ENCODE measurements around the gene FRAS1.
A peak's percentile ranks its signal among the peaks of the same experiment; 100 is the strongest.
"Not testable (repeated sequence)": the region's sequence is repeated elsewhere in the genome, so short reads cannot be mapped to it uniquely, and the experiment has no call there.

Gene FRAS1

DNA sequence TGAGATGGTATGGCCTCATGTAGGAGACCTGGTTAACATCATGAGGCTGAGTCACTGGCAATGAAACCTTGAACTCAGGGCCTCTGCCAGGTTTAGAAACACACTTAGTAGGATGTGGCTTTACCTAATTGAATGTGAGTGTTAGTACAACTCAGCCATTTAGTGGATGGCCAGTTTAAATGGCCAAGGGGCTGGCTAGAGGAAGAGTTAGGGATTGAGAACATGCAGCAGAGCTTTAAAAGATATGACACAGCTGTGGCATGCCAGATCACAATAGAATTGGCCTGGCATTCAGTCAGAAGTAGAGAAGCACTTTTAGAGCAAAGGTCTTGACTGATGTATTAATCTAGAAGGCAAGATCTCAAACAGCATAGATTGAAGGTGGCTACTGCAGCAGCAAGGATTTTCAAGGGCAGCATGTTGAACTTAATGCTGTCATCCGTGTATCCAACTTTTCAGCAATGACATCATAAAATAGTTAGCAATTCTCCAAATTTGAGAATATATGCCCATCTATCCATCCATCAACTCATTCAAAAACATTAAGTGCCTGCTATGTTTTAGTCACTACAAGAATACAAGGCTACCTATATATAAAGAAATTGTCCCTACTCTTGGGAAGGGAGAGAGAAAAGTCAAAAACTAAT is 170.4 kb downstream of the FRAS1 start:
- Histone ChIP-seq H3K4me1 (ENCODE audit: control insufficient read depth, insufficient read depth, low read length) (peaks cover 4% of the 10 kb centered on the region; the same call in 1 of the 2 replicates), H3K4me3 (ENCODE audit: low read length) (no peak overlapping the region), H3K27me3 (ENCODE audit: control insufficient read depth, insufficient read depth, low read length) (no peaks in the 10 kb centered on the region), H3K36me3 (ENCODE audit: control insufficient read depth, insufficient read depth, low read length) (no peaks in the 10 kb centered on the region), H3K27ac (ENCODE audit: low read length) (no peak overlapping the region), H3K9me3 (ENCODE audit: control insufficient read depth, insufficient read depth, low read length) (no peaks in the 10 kb centered on the region)
- WGBS (ENCODE audit: insufficient coverage, insufficient read length): no CpG with 5 or more reads among the region's 1 CpG
- no peak for DNase-seq (ENCODE audit: low read depth, low spot score)

DNA sequence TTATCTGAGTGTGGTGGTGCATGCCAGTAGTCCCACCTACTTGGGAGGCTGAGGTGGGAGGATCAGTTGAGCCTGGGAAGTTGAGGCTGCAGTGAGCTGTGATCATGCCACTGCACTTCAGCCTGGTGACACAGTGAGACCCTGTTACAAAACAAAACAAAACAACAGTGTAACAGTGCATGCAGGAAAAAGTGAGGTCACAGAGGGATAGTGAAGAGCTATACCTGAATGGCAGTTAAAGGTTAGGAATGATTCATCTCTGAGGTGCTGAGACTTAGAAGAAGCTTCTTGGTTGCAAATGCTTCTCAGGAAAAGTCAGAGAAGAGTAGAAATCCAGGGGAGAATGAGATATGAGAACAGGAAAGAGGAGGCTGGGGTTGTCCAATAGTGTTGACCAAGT is 178.7 kb downstream of the FRAS1 start:
- Histone ChIP-seq H3K27ac (ENCODE audit: low read length) (no peak overlapping the region), H3K9me3 (ENCODE audit: control insufficient read depth, insufficient read depth, low read length) (no peaks in the 10 kb centered on the region), H3K4me3 (ENCODE audit: low read length) (no peak overlapping the region), H3K36me3 (ENCODE audit: control insufficient read depth, insufficient read depth, low read length) (no peaks in the 10 kb centered on the region), H3K4me1 (ENCODE audit: control insufficient read depth, insufficient read depth, low read length) (no peaks in the 10 kb centered on the region), H3K27me3 (ENCODE audit: control insufficient read depth, insufficient read depth, low read length) (no peaks in the 10 kb centered on the region)
- no peak for DNase-seq (ENCODE audit: low read depth, low spot score)

DNA sequence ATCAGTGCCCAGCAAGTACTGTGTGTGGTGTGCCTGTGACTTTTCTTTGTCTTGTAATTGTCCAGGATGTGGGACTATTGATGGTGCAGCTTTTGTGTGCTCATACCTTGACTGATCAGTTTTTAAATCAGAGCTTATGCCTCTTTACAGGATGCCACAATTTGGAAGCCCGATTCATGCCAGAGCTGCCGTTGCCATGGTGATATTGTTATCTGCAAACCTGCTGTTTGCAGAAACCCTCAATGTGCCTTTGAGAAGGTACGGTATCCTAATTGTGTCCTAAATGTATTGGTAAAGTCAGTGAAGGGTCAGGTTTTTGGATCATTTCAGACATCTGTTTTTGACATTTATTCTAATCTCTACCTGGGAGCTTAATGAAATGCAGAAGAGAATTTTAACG is 180.2 kb downstream of the FRAS1 start:
- Histone ChIP-seq H3K4me3 (ENCODE audit: low read length) (no peak overlapping the region), H3K27me3 (ENCODE audit: control insufficient read depth, insufficient read depth, low read length) (no peaks in the 10 kb centered on the region), H3K4me1 (ENCODE audit: control insufficient read depth, insufficient read depth, low read length) (no peaks in the 10 kb centered on the region), H3K27ac (ENCODE audit: low read length) (no peak overlapping the region), H3K36me3 (ENCODE audit: control insufficient read depth, insufficient read depth, low read length) (no peaks in the 10 kb centered on the region), H3K9me3 (ENCODE audit: control insufficient read depth, insufficient read depth, low read length) (no peaks in the 10 kb centered on the region)
- no peak for DNase-seq (ENCODE audit: low read depth, low spot score)
- WGBS (ENCODE audit: insufficient coverage, insufficient read length): no CpG with 5 or more reads among the region's 4 CpGs

DNA sequence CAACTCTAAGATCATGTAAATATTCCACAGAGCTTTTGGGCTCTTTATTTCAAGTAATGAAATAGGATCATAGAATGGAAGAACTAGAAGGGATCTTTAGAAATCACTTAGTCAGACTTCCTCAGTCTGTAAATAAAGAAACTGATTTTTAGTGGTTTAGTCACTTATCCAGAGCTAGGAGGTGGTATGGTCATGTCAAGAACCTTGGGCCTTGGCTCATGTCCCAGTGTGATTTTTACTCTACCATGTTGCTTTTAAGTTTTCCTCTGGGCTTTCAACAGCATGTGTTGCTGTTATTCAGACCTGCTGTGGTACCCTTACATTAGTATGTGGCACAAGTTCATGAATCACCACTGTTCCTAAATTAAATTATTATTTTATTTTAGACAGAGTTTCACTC is 184.9 kb downstream of the FRAS1 start:
- H3K4me3 ChIP-seq (ENCODE audit: low read length): no peak overlapping the region
- no peaks in the 10 kb centered on the region for H3K36me3 ChIP-seq (ENCODE audit: control insufficient read depth, insufficient read depth, low read length)
- no peaks in the 10 kb centered on the region for H3K27me3 ChIP-seq (ENCODE audit: control insufficient read depth, insufficient read depth, low read length)
- no peaks in the 10 kb centered on the region for H3K9me3 ChIP-seq (ENCODE audit: control insufficient read depth, insufficient read depth, low read length)
- H3K27ac ChIP-seq (ENCODE audit: low read length): no peak overlapping the region
- no peaks in the 10 kb centered on the region for H3K4me1 ChIP-seq (ENCODE audit: control insufficient read depth, insufficient read depth, low read length)
- DNase-seq (ENCODE audit: low read depth, low spot score): no peak

DNA sequence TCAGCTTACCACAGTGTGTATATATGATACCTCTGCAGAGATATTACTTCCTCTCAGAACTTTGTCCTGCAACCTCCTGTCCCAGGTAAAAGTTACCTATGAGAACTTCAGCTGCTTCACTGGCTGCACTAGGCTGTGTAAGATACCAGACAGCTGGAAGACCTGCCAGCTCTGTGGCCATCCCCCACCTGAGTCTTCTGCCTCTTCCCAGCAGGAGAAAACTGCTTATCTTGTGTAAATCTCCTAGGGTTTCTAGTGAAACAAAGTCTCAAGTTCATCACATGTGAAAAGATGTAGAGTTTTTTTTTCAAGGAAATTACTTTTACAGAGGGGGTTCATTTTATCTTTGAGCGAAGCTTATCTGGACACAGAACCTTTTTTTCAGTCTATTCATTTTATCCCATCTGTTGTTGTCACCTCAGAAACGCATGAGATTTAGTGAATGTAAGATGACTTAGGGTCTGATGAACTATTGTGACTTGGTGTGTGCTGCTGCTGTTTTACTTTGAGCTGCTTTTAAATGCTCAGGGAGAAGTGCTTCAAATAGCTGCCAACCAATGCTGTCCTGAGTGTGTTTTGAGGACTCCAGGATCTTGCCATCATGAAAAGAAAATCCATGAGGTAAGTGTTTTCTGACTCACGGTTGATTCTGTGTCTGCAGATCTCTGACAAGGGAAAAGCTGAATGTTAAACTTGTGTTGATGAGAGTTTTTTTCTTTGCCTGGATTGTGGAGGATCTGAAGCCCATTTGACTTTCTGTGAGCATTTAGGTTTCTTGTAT is 187.8 kb downstream of the FRAS1 start:
- Histone ChIP-seq H3K36me3 (ENCODE audit: control insufficient read depth, insufficient read depth, low read length) (no peaks in the 10 kb centered on the region), H3K4me1 (ENCODE audit: control insufficient read depth, insufficient read depth, low read length) (no peaks in the 10 kb centered on the region), H3K4me3 (ENCODE audit: low read length) (no peak overlapping the region), H3K9me3 (ENCODE audit: control insufficient read depth, insufficient read depth, low read length) (no peaks in the 10 kb centered on the region), H3K27ac (ENCODE audit: low read length) (no peak overlapping the region), H3K27me3 (ENCODE audit: control insufficient read depth, insufficient read depth, low read length) (no peaks in the 10 kb centered on the region)
- DNase-seq (ENCODE audit: low read depth, low spot score): no peak
- no CpG with 5 or more reads among the region's 3 CpGs for WGBS (ENCODE audit: insufficient coverage, insufficient read length)

DNA sequence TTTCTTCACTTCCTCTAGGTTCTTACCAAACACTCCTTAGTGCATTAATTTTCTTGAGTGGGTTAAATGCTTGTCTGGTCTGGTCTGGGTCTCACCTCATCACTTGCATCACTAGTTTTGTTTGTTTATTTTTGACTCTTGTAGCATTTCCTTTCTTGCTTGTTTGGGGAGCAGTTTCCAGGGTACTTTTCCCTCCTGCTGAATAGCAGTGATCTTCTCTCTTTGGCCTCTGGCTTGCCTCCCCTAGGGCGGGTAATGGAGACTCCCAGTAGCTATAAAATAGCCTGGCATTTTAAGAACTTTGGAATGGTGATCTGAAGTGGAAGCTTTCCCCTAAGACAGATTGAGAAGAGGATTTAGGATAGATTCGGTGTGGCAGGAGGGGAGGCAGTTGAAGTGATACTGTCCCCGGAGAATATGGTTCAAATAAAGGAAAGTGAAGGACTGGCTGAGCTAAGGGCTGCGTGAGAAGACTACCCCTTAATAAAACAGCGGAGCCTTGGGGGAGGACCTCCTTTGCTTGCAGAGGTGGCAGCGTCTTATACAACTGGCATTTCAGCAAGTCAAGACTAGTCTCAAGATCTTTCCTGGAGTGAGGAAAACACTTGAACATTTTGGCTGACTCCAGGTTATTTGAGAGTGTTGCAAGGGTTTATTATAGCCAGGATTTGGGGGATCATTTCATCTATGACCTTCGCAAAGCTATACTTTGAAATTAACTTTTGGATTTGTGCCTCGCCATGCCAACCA is 190.6 kb downstream of the FRAS1 start:
- no CpG with 5 or more reads among the region's 8 CpGs for WGBS (ENCODE audit: insufficient coverage, insufficient read length)
- Histone ChIP-seq H3K27me3 (ENCODE audit: control insufficient read depth, insufficient read depth, low read length) (no peaks in the 10 kb centered on the region), H3K4me1 (ENCODE audit: control insufficient read depth, insufficient read depth, low read length) (peaks cover 5% of the 10 kb centered on the region; the same call in 1 of the 2 replicates), H3K9me3 (ENCODE audit: control insufficient read depth, insufficient read depth, low read length) (no peaks in the 10 kb centered on the region), H3K4me3 (ENCODE audit: low read length) (no peak overlapping the region), H3K27ac (ENCODE audit: low read length) (no peak overlapping the region), H3K36me3 (ENCODE audit: control insufficient read depth, insufficient read depth, low read length) (no peaks in the 10 kb centered on the region)
- DNase-seq (ENCODE audit: low read depth, low spot score): no peak

- no CpG with 5 or more reads among the region's 2 CpGs for WGBS (ENCODE audit: insufficient coverage, insufficient read length)
- no peak for DNase-seq (ENCODE audit: low read depth, low spot score)
Observed at GRCh38 chr4:78250500-78250899, 193.4 kb downstream of the FRAS1 start.

GRCh38 chr4:78252773-78253172 is 195.7 kb downstream of the FRAS1 start:
- H3K4me3 ChIP-seq (ENCODE audit: low read length): not testable (repeated sequence)

More at GRCh38 chr4:78250500-78250899, 193.4 kb downstream of the FRAS1 start:
- no peak overlapping the region for H3K27ac ChIP-seq (ENCODE audit: low read length)
- H3K36me3 ChIP-seq (ENCODE audit: control insufficient read depth, insufficient read depth, low read length): peaks cover 8% of the 10 kb centered on the region; the same call in 1 of the 2 replicates
- no peaks in the 10 kb centered on the region for H3K27me3 ChIP-seq (ENCODE audit: control insufficient read depth, insufficient read depth, low read length)
- H3K9me3 ChIP-seq (ENCODE audit: control insufficient read depth, insufficient read depth, low read length): no peaks in the 10 kb centered on the region
- peaks cover 7% of the 10 kb centered on the region; the same call in 1 of the 2 replicates for H3K4me1 ChIP-seq (ENCODE audit: control insufficient read depth, insufficient read depth, low read length)
- H3K4me3 ChIP-seq (ENCODE audit: low read length): no peak overlapping the region

DNA sequence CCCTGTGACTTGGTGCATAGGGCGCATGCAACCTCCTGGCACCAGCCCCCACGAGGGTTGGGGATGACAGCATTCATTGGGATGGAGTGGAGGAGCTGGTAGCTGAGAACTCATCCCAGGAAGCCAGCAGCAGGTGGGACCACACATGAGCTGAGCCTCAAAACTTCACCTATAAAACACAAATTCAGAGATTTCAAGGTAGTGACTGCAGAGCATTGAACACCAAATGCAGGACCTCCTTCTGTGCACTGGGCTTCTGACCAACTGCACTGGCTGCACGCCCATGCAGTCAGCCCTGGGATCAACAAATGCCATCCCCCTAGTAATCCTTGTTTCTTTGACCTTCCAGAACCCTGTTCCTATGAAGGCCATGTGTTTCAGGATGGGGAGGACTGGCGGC is 197.8 kb downstream of the FRAS1 start:
- no peak for DNase-seq (ENCODE audit: low read depth, low spot score)
- no CpG with 5 or more reads among the region's 4 CpGs for WGBS (ENCODE audit: insufficient coverage, insufficient read length)
- H3K27me3 ChIP-seq (ENCODE audit: control insufficient read depth, insufficient read depth, low read length): no peaks in the 10 kb centered on the region
- no peaks in the 10 kb centered on the region for H3K9me3 ChIP-seq (ENCODE audit: control insufficient read depth, insufficient read depth, low read length)
- peaks cover 7% of the 10 kb centered on the region; the same call in 1 of the 2 replicates for H3K4me1 ChIP-seq (ENCODE audit: control insufficient read depth, insufficient read depth, low read length)
- H3K4me3 ChIP-seq (ENCODE audit: low read length): no peak overlapping the region
- H3K36me3 ChIP-seq (ENCODE audit: control insufficient read depth, insufficient read depth, low read length): peaks cover 8% of the 10 kb centered on the region; the same call in 1 of the 2 replicates
- no peak overlapping the region for H3K27ac ChIP-seq (ENCODE audit: low read length)

More at GRCh38 chr4:78252773-78253172, 195.7 kb downstream of the FRAS1 start:
- H3K9me3 ChIP-seq (ENCODE audit: control insufficient read depth, insufficient read depth, low read length); H3K36me3 ChIP-seq (ENCODE audit: control insufficient read depth, insufficient read depth, low read length); H3K27ac ChIP-seq (ENCODE audit: low read length); H3K27me3 ChIP-seq (ENCODE audit: control insufficient read depth, insufficient read depth, low read length); H3K4me1 ChIP-seq (ENCODE audit: control insufficient read depth, insufficient read depth, low read length): not testable (repeated sequence)
- no CpG with 5 or more reads among the region's 8 CpGs for WGBS (ENCODE audit: insufficient coverage, insufficient read length)
- DNase-seq (ENCODE audit: low read depth, low spot score): peak; percentile 50

DNA sequence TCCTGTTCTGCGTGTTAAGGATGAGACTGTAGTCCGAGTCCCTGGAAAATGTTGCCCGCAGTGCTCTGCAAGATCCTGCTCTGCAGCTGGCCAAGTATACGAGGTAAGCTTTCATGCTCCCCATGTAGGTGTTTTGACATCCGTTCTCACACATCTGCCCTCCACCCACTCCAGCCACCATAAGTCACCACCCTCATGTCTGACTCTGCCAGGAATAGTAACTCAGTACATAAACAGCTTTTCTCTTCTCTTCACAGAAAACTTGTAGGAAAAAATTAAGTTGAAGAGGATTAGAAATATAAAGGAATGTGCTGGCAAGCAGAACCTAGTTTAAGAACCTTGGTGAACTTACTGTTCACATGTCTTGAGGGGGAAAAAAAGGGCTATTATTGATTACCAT is 207.9 kb downstream of the FRAS1 start:
- no CpG with 5 or more reads among the region's 5 CpGs for WGBS (ENCODE audit: insufficient coverage, insufficient read length)
- Histone ChIP-seq H3K4me1 (ENCODE audit: control insufficient read depth, insufficient read depth, low read length) (no peaks in the 10 kb centered on the region), H3K36me3 (ENCODE audit: control insufficient read depth, insufficient read depth, low read length) (peaks cover 19% of the 10 kb centered on the region), H3K9me3 (ENCODE audit: control insufficient read depth, insufficient read depth, low read length) (peaks cover 2% of the 10 kb centered on the region; the same call in 1 of the 2 replicates), H3K4me3 (ENCODE audit: low read length) (no peak overlapping the region), H3K27me3 (ENCODE audit: control insufficient read depth, insufficient read depth, low read length) (no peaks in the 10 kb centered on the region), H3K27ac (ENCODE audit: low read length) (no peak overlapping the region)
- no peak for DNase-seq (ENCODE audit: low read depth, low spot score)
